ENCODE measurements around the gene SASH1. TPM values are rescaled to one million over a fixed set of nuclear protein-coding genes. Genes with fewer than 3 reads are reported as not detected.

SASH1 gene
- total and polyA plus RNA-seq, 2 experiments from 2014 or later = 69.1 to 99.0 TPM

- Histone ChIP-seq H3F3A (ENCODE audit: insufficient read depth) (peaks cover 72% of the 10 kb centered on the region), H2AFZ (no peak overlapping the region), H3K4me2 (ENCODE audit: unreplicated experiment) (no peak overlapping the region), H3K4me3 (no peak overlapping the region), H3K36me3 (ENCODE audit: low read depth) (peaks cover 95% of the 10 kb centered on the region), H3K9ac (no peak overlapping the region), H3K9me3 (ENCODE audit: low read depth) (no peaks in the 10 kb centered on the region), H3K27me3 (replicated peaks; ENCODE audit: insufficient read depth) (no peaks in the 10 kb centered on the region), H3K27ac (no peak overlapping the region), H3K9me2 (ENCODE audit: insufficient read depth) (no peaks in the 10 kb centered on the region), H3K79me2 (ENCODE audit: insufficient read depth) (peaks cover 60% of the 10 kb centered on the region), H3K4me1 (ENCODE audit: insufficient read depth) (peaks cover 13% of the 10 kb centered on the region), H4K20me1 (ENCODE audit: insufficient read depth) (no peaks in the 10 kb centered on the region)
- in situ Hi-C loops (cut with MboI) = no loop called here
- no peak for DNase-seq
- 77% methylated on average over 6 of the region's 6 CpGs for WGBS, 2 experiments (ENCODE audit: low coverage in 1 of 2, low lambda C conversion rate in 2 of 2, missing lambda C conversion rate in 2 of 2)
- TF ChIP-seq EZH2phosphoT487 (IDR thresholded peaks at IDR 0.05; ENCODE audit: insufficient read depth, low read depth) (no peak), EZH2 (IDR thresholded peaks at IDR 0.05; ENCODE audit: insufficient read depth, poor library complexity, severe bottlenecking) (no peak)
Measured at GRCh38 chr6:148543540-148543939, 200.9 kb downstream of the SASH1 start.

- Histone ChIP-seq H3K9ac (no peak overlapping the region), H3K4me1 (ENCODE audit: insufficient read depth) (peaks cover 5% of the 10 kb centered on the region), H3K79me2 (ENCODE audit: insufficient read depth) (peaks cover 65% of the 10 kb centered on the region), H3K27ac (no peak overlapping the region), H2AFZ (no peak overlapping the region), H4K20me1 (ENCODE audit: insufficient read depth) (no peaks in the 10 kb centered on the region), H3K4me2 (ENCODE audit: unreplicated experiment) (no peak overlapping the region), H3K9me2 (ENCODE audit: insufficient read depth) (no peaks in the 10 kb centered on the region), H3K9me3 (ENCODE audit: low read depth) (no peaks in the 10 kb centered on the region), H3F3A (ENCODE audit: insufficient read depth) (peaks cover 70% of the 10 kb centered on the region), H3K36me3 (ENCODE audit: low read depth) (peaks cover 100% of the 10 kb centered on the region), H3K4me3 (no peak overlapping the region), H3K27me3 (replicated peaks; ENCODE audit: insufficient read depth) (no peaks in the 10 kb centered on the region)
- in situ Hi-C loops (cut with MboI) = no loop called here
- no peak for DNase-seq
- TF ChIP-seq EZH2phosphoT487 (IDR thresholded peaks at IDR 0.05; ENCODE audit: insufficient read depth, low read depth) = no peak
- 93 to 97% methylated on average over 13 to 17 of the region's 17 CpGs for WGBS, 2 experiments (ENCODE audit: low coverage in 1 of 2, low lambda C conversion rate in 2 of 2, missing lambda C conversion rate in 2 of 2)
Measured at GRCh38 chr6:148544421-148544820, 201.8 kb downstream of the SASH1 start.

GRCh38 chr6:148545901-148546300 is 203.3 kb downstream of the SASH1 start:
- Histone ChIP-seq H3K9me2 (ENCODE audit: insufficient read depth) (no peaks in the 10 kb centered on the region), H3K27ac (no peak overlapping the region), H3F3A (ENCODE audit: insufficient read depth) (peaks cover 71% of the 10 kb centered on the region), H3K4me3 (no peak overlapping the region), H3K4me2 (ENCODE audit: unreplicated experiment) (no peak overlapping the region), H3K27me3 (replicated peaks; ENCODE audit: insufficient read depth) (no peaks in the 10 kb centered on the region), H2AFZ (no peak overlapping the region), H3K9me3 (ENCODE audit: low read depth) (no peaks in the 10 kb centered on the region), H4K20me1 (ENCODE audit: insufficient read depth) (no peaks in the 10 kb centered on the region), H3K4me1 (ENCODE audit: insufficient read depth) (peaks cover 5% of the 10 kb centered on the region; the same call in 1 of the 2 replicates), H3K36me3 (ENCODE audit: low read depth) (peaks cover 100% of the 10 kb centered on the region), H3K79me2 (ENCODE audit: insufficient read depth) (peaks cover 55% of the 10 kb centered on the region), H3K9ac (no peak overlapping the region)
- 85 to 87% methylated on average over 14 of the region's 14 CpGs for WGBS, 2 experiments (ENCODE audit: low coverage in 1 of 2, low lambda C conversion rate in 2 of 2, missing lambda C conversion rate in 2 of 2)
- in situ Hi-C loops (cut with MboI) = no loop called here
- TF ChIP-seq EZH2phosphoT487 (IDR thresholded peaks at IDR 0.05; ENCODE audit: insufficient read depth, low read depth) = no peak
- TF ChIP-seq EZH2 (IDR thresholded peaks at IDR 0.05; ENCODE audit: insufficient read depth, poor library complexity, severe bottlenecking) = no peak
- no peak for DNase-seq

GRCh38 chr6:148547110-148547509 is 204.5 kb downstream of the SASH1 start:
- in situ Hi-C loops (cut with MboI) = no loop called here
- Histone ChIP-seq H2AFZ (no peak overlapping the region), H3K9ac (no peak overlapping the region), H3K9me2 (ENCODE audit: insufficient read depth) (no peaks in the 10 kb centered on the region), H3K4me2 (ENCODE audit: unreplicated experiment) (no peak overlapping the region), H3K9me3 (ENCODE audit: low read depth) (no peaks in the 10 kb centered on the region), H3K27me3 (replicated peaks; ENCODE audit: insufficient read depth) (no peaks in the 10 kb centered on the region), H3K27ac (no peak overlapping the region), H3K4me1 (ENCODE audit: insufficient read depth) (peaks cover 5% of the 10 kb centered on the region; the same call in 1 of the 2 replicates), H3F3A (ENCODE audit: insufficient read depth) (peaks cover 71% of the 10 kb centered on the region), H3K79me2 (ENCODE audit: insufficient read depth) (peaks cover 49% of the 10 kb centered on the region), H3K4me3 (no peak overlapping the region), H3K36me3 (ENCODE audit: low read depth) (peaks cover 100% of the 10 kb centered on the region), H4K20me1 (ENCODE audit: insufficient read depth) (no peaks in the 10 kb centered on the region)
- WGBS, 2 experiments (ENCODE audit: low coverage in 1 of 2, low lambda C conversion rate in 2 of 2, missing lambda C conversion rate in 2 of 2) = 82 to 83% methylated on average over 7 of the region's 7 CpGs
- no peak for DNase-seq
- TF ChIP-seq EZH2phosphoT487 (IDR thresholded peaks at IDR 0.05; ENCODE audit: insufficient read depth, low read depth) (no peak), EZH2 (IDR thresholded peaks at IDR 0.05; ENCODE audit: insufficient read depth, poor library complexity, severe bottlenecking) (no peak)

All from GM23248 (cell line).